Measurements from ENCODE around the gene RASL10A. TPM values are rescaled to one million over a fixed set of nuclear protein-coding genes. Genes with fewer than 3 reads are reported as not detected.

Gene RASL10A
- total RNA-seq, 1 donor from 2014 or later: not detected

DNA sequence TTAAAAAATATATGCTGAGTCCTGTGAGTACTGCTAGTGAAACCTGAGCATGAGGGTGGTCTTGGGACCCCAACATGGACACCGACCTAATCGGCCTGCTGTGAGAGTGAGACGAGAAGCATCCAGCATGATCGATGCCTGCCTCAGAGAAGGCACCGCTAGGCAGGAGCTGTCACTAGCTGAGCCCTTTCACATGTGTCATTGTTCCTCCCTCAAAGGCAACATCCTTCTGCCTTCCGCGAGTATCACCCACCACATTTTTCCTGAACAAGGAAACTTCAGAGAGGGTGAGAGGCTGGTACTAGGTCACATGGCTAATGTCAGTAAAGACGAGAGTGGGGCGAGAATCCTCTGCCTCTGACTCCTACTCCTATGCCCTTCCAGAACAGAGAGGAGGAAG lies 37.3 kb upstream of the RASL10A start:
- no peak overlapping the region for H3K27ac Mint-ChIP-seq (ENCODE audit: unreplicated experiment)
- TF ChIP-seq CTCF (IDR thresholded peaks at IDR 0.05): no peak
- no peak for DNase-seq (ENCODE audit: extremely low spot score, unreplicated experiment)

GRCh38 chr22:29351891-29352290 lies 36.4 kb upstream of the RASL10A start:
- no peaks in the 10 kb centered on the region for H3K4me1 Mint-ChIP-seq (ENCODE audit: unreplicated experiment)
- no peak overlapping the region for H3K27ac Mint-ChIP-seq (ENCODE audit: unreplicated experiment)
- no peaks in the 10 kb centered on the region for H3K27me3 Mint-ChIP-seq (ENCODE audit: unreplicated experiment)
- DNase-seq (ENCODE audit: extremely low spot score, unreplicated experiment): no peak
- no peak overlapping the region for H3K4me3 Mint-ChIP-seq (ENCODE audit: unreplicated experiment)
- TF ChIP-seq CTCF (IDR thresholded peaks at IDR 0.05): no peak
- peaks cover 25% of the 10 kb centered on the region for H3K36me3 Mint-ChIP-seq (ENCODE audit: unreplicated experiment)
- H3K9me3 Mint-ChIP-seq (ENCODE audit: unreplicated experiment): no peaks in the 10 kb centered on the region

More for the DNA sequence above, 37.3 kb upstream of the RASL10A start:
- Mint-ChIP-seq H3K36me3 (ENCODE audit: unreplicated experiment) (peaks cover 19% of the 10 kb centered on the region), H3K4me1 (ENCODE audit: unreplicated experiment) (no peaks in the 10 kb centered on the region), H3K9me3 (ENCODE audit: unreplicated experiment) (no peaks in the 10 kb centered on the region), H3K4me3 (ENCODE audit: unreplicated experiment) (no peak overlapping the region), H3K27me3 (ENCODE audit: unreplicated experiment) (no peaks in the 10 kb centered on the region)

- H3K36me3 Mint-ChIP-seq (ENCODE audit: unreplicated experiment): peaks cover 30% of the 10 kb centered on the region
- no peaks in the 10 kb centered on the region for H3K9me3 Mint-ChIP-seq (ENCODE audit: unreplicated experiment)
- no peaks in the 10 kb centered on the region for H3K4me1 Mint-ChIP-seq (ENCODE audit: unreplicated experiment)
- no peak for TF ChIP-seq CTCF (IDR thresholded peaks at IDR 0.05)
- no peak overlapping the region for H3K27ac Mint-ChIP-seq (ENCODE audit: unreplicated experiment)
- H3K4me3 Mint-ChIP-seq (ENCODE audit: unreplicated experiment): no peak overlapping the region
- H3K27me3 Mint-ChIP-seq (ENCODE audit: unreplicated experiment): no peaks in the 10 kb centered on the region
- DNase-seq (ENCODE audit: extremely low spot score, unreplicated experiment): no peak
Measured at GRCh38 chr22:29351042-29351441, 35.5 kb upstream of the RASL10A start.

DNA sequence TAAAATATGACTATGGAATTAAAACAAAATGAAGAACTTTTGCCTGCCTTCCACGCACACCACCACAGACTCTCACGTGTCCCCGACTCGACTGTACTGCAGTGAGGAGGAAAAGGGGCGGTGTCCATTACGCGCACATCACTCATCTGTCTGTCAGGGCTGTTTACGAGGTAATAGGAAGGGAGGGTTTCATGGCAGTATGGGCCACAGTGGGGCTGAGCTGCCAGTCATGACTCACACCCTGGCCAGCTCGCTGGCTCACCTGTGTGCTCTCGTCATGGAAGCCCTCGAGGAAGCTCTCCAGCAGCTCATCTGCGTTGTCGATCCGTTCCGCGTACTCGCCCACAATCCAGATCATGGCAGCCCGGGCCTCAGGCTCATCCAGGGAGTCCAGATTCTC lies 33.5 kb upstream of the RASL10A start:
- Mint-ChIP-seq H3K4me1 (ENCODE audit: unreplicated experiment) (peaks cover 9% of the 10 kb centered on the region), H3K4me3 (ENCODE audit: unreplicated experiment) (no peak overlapping the region), H3K27ac (ENCODE audit: unreplicated experiment) (no peak overlapping the region), H3K27me3 (ENCODE audit: unreplicated experiment) (no peaks in the 10 kb centered on the region), H3K36me3 (ENCODE audit: unreplicated experiment) (peaks cover 27% of the 10 kb centered on the region), H3K9me3 (ENCODE audit: unreplicated experiment) (no peaks in the 10 kb centered on the region)
- TF ChIP-seq CTCF (IDR thresholded peaks at IDR 0.05): no peak
- no peak for DNase-seq (ENCODE audit: extremely low spot score, unreplicated experiment)

- no peak for TF ChIP-seq CTCF (IDR thresholded peaks at IDR 0.05)
- no peak for DNase-seq (ENCODE audit: extremely low spot score, unreplicated experiment)
- H3K27me3 Mint-ChIP-seq (ENCODE audit: unreplicated experiment): no peaks in the 10 kb centered on the region
- H3K9me3 Mint-ChIP-seq (ENCODE audit: unreplicated experiment): no peaks in the 10 kb centered on the region
- peaks cover 26% of the 10 kb centered on the region for H3K36me3 Mint-ChIP-seq (ENCODE audit: unreplicated experiment)
- no peak overlapping the region for H3K27ac Mint-ChIP-seq (ENCODE audit: unreplicated experiment)
- H3K4me3 Mint-ChIP-seq (ENCODE audit: unreplicated experiment): no peak overlapping the region
- H3K4me1 Mint-ChIP-seq (ENCODE audit: unreplicated experiment): peaks cover 10% of the 10 kb centered on the region
Measured at GRCh38 chr22:29348041-29348440, 32.5 kb upstream of the RASL10A start.

All from osteocyte (in vitro differentiated cells).